Measurements from ENCODE around the gene NOVA2.

Gene NOVA2

DNA sequence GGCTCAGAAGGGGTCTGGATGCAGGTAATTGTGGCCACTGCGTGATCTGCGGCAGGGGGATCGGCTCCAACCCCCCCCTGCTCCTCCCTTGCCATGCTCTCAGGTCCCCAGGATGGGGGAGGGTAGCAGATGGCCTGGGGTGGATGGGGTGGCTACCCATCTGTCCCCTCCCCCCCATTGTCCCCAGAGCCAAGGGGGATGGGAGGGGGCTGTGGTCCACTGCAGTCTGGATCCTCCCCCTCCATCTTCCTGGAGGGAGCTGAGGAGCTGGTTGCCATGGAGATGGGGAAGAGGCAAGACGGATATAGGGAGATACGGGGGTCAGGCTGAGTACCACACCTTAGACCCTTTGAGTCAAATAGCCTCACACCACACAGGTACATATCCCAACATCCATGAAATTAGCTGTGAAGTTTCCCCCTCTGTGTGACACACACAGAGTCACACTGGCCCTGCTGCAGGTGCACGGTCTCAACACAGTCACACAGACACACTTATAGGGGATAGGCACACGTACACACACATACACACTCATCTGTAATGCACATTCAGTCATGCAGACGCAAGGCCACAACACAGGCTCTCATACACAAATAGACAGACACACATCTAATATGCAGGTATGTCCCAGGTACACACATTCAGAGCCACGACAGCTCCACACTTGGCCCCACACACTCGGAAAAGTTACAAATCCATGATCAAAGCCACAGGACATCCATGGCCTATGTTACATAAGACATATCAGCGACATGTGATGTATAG lies 1.8 kb upstream of the NOVA2 start:
- H3K27ac ChIP-seq (ENCODE audit: low read depth, low read length), result no peak overlapping the region

DNA sequence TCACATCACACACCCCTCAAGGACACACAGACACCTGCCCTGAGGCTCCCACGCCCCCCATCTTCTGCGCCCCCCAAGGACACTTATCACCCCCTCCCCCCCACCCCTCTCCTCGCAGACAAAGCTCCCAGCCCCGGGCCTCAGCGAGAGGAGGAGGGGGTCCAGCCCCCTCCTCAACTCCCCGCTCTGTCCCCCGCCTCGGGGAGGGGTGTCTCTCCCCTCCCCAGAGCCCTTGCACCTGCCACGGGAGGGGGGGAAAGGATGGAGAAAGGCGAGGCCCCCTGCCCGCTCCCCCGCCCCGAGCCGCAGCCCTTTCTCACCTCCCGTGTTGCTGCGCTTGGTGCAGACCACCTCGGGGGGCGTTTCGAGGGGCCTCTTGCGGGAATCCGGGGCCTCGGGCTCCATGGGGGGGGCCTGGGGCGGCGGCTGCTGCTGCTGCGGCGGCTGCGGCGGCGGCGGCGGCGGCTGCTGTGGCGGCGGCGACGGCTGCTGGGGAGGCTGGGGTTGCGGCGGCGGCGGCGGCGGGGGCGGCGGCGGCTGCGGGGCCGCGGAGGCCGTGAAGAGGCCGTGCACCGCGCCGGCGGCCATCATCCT lies 621 bp downstream of the NOVA2 start:
- Histone ChIP-seq H3K27me3 (ENCODE audit: insufficient read depth, low read length) (peaks cover 21% of the 10 kb centered on the region), H3K36me3 (ENCODE audit: insufficient read depth, low read length) (no peaks in the 10 kb centered on the region), H3K27ac (ENCODE audit: low read depth, low read length) (no peak overlapping the region), H3K4me1 (ENCODE audit: insufficient read depth, low read length) (peaks cover 4% of the 10 kb centered on the region; the same call in 1 of the 2 replicates), H3K4me3 (ENCODE audit: low read length) (peak overlapping the region; percentile 41), H3K9me3 (ENCODE audit: insufficient read depth, low read depth, low read length) (no peaks in the 10 kb centered on the region), H3K9ac (ENCODE audit: low read depth, low read length) (no peak overlapping the region)
- WGBS, result 4% methylated on average over 30 of the region's 54 CpGs

More for the DNA sequence above, 1.8 kb upstream of the NOVA2 start:
- Histone ChIP-seq H3K9me3 (ENCODE audit: insufficient read depth, low read depth, low read length) (no peaks in the 10 kb centered on the region), H3K36me3 (ENCODE audit: insufficient read depth, low read length) (no peaks in the 10 kb centered on the region), H3K27me3 (ENCODE audit: insufficient read depth, low read length) (peaks cover 21% of the 10 kb centered on the region), H3K4me3 (ENCODE audit: low read length) (no peak overlapping the region), H3K9ac (ENCODE audit: low read depth, low read length) (no peak overlapping the region), H3K4me1 (ENCODE audit: insufficient read depth, low read length) (peaks cover 4% of the 10 kb centered on the region; the same call in 1 of the 2 replicates)
- WGBS, result 83% methylated on average over 10 of the region's 11 CpGs

DNA sequence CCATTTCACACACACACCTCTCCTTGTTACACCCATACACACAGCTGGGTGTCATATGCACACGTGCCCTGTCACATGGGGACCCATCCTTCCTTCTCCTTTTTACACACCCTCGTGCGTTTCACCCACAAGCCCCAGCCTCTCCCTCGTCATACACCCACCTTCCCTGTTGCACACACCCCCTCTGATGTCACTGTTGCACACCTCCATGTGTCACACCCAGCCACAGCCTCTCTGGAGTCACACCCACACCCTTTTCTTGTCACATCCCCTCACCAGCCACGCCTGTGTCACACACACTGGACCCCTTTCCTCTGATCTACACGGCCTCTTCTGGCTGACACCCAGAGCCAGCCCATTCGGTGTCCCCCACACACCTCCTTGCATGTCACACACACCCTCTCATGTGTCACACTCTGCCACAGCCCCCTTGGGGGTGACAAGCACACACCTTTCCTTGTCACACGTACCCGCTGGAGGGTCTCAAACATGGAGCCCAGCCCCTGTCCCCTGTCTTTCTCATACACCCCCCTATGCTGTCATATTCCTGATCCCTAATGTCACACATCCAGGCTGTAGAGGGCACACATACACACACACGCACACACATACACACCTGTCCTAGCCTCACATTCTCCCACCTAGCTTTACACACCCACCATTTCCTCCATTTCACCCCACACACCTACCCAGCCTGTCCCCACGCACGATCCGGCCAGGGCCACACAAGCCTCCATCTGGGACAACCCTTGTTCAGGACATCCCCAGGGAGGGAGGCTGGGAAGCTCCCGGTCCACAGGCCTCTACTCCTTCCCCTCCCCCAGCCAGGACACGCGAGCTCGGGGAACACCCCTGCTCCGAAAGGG lies 1.4 kb downstream of the NOVA2 start:
- 47% methylated on average over 18 of the region's 18 CpGs for WGBS
- Histone ChIP-seq H3K4me1 (ENCODE audit: insufficient read depth, low read length) (peaks cover 4% of the 10 kb centered on the region; the same call in 1 of the 2 replicates), H3K4me3 (ENCODE audit: low read length) (peak overlapping the region; percentile 41)

DNA sequence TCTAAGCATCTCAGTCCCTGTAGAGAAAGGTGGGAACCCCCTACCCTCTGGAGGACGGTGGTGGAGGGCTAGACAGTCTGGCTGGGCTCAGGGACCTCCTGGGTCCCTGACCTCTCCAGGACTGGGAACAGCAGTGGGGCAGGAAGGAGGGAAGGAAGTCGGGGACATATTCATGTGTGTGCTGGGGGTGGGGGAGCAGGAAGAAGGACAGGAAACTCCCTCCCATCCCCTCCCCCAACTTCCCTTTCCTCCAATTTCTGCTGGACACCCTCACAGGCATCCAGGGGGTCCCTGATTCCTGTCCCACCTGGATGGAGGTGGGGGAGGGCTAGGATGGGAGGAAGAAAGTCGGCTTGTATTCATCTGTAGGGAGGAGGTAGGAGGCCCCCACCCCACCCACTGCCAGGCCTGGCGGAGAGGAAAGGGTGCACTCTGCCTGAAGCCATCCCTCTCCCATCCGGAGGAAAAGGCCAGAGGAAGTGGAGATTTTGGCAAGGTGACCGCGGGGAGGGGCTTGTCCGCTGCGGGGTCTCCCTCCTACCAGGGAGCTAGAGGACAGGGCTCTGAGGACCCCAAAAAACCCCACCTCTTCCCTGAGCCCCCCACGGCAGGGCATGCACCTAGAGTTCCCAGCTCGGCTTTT lies 2.3 kb downstream of the NOVA2 start:
- peaks cover 4% of the 10 kb centered on the region; the same call in 1 of the 2 replicates for H3K4me1 ChIP-seq (ENCODE audit: insufficient read depth, low read length)
- H3K27me3 ChIP-seq (ENCODE audit: insufficient read depth, low read length), result peaks cover 21% of the 10 kb centered on the region
- WGBS, result 36% methylated on average over 9 of the region's 11 CpGs

More for the DNA sequence above, 1.4 kb downstream of the NOVA2 start:
- no peak overlapping the region for H3K27ac ChIP-seq (ENCODE audit: low read depth, low read length)
- H3K9me3 ChIP-seq (ENCODE audit: insufficient read depth, low read depth, low read length), result no peaks in the 10 kb centered on the region
- no peak overlapping the region for H3K9ac ChIP-seq (ENCODE audit: low read depth, low read length)
- H3K27me3 ChIP-seq (ENCODE audit: insufficient read depth, low read length), result peaks cover 21% of the 10 kb centered on the region
- H3K36me3 ChIP-seq (ENCODE audit: insufficient read depth, low read length), result no peaks in the 10 kb centered on the region

DNA sequence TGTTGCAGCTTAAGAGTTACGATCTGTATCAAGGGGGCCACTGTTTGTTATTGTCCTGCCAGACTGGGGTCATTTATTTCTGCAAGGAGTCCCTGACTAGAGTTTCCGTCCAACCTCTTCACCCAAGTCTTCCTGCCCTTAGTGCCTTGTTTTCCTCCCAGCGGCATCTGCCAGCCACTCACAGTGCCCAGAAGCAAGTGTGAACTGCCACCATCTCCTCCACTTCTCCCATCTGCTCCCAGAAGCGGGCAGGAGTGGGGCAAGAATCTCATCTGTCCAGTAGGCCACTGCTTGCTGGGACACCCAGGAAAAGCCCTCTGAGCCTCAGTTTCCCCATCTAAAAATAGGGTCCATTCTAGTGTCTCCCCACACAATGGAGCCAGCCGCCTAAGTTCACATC lies 4.0 kb downstream of the NOVA2 start:
- Histone ChIP-seq H3K27me3 (ENCODE audit: insufficient read depth, low read length) (peaks cover 21% of the 10 kb centered on the region), H3K36me3 (ENCODE audit: insufficient read depth, low read length) (no peaks in the 10 kb centered on the region), H3K9me3 (ENCODE audit: insufficient read depth, low read depth, low read length) (no peaks in the 10 kb centered on the region), H3K9ac (ENCODE audit: low read depth, low read length) (no peak overlapping the region), H3K27ac (ENCODE audit: low read depth, low read length) (no peak overlapping the region), H3K4me1 (ENCODE audit: insufficient read depth, low read length) (peaks cover 4% of the 10 kb centered on the region; the same call in 1 of the 2 replicates), H3K4me3 (ENCODE audit: low read length) (no peak overlapping the region)
- 90% methylated on average over 5 of the region's 5 CpGs for WGBS

More for the DNA sequence above, 2.3 kb downstream of the NOVA2 start:
- Histone ChIP-seq H3K36me3 (ENCODE audit: insufficient read depth, low read length) (no peaks in the 10 kb centered on the region), H3K27ac (ENCODE audit: low read depth, low read length) (no peak overlapping the region), H3K9me3 (ENCODE audit: insufficient read depth, low read depth, low read length) (no peaks in the 10 kb centered on the region), H3K4me3 (ENCODE audit: low read length) (no peak overlapping the region), H3K9ac (ENCODE audit: low read depth, low read length) (no peak overlapping the region)

DNA sequence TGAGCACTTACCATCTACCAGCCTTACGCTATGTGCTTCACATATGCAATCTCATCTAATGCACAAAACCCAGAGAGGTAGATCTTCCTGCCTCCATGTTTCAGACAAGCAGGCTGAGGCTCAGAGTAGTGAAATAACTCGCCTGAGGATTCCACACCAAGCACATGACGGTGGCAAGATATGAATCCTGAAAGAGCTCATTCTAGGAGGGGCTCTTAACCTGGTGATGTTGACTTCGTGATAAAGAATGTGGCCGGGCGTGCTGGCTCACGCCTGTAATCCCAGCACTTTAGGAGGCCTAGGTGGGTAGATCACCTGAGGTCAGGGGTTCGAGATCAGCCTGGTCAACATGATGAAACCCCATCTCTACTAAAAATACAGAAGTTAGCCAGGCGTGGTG lies 5.0 kb downstream of the NOVA2 start:
- H3K27ac ChIP-seq (ENCODE audit: low read depth, low read length), result no peak overlapping the region
- 88% methylated on average over 9 of the region's 9 CpGs for WGBS
- H3K27me3 ChIP-seq (ENCODE audit: insufficient read depth, low read length), result peaks cover 17% of the 10 kb centered on the region
- no peaks in the 10 kb centered on the region for H3K9me3 ChIP-seq (ENCODE audit: insufficient read depth, low read depth, low read length)
- no peak overlapping the region for H3K4me3 ChIP-seq (ENCODE audit: low read length)
- peaks cover 4% of the 10 kb centered on the region; the same call in 1 of the 2 replicates for H3K4me1 ChIP-seq (ENCODE audit: insufficient read depth, low read length)
- H3K36me3 ChIP-seq (ENCODE audit: insufficient read depth, low read length), result no peaks in the 10 kb centered on the region
- H3K9ac ChIP-seq (ENCODE audit: low read depth, low read length), result no peak overlapping the region

DNA sequence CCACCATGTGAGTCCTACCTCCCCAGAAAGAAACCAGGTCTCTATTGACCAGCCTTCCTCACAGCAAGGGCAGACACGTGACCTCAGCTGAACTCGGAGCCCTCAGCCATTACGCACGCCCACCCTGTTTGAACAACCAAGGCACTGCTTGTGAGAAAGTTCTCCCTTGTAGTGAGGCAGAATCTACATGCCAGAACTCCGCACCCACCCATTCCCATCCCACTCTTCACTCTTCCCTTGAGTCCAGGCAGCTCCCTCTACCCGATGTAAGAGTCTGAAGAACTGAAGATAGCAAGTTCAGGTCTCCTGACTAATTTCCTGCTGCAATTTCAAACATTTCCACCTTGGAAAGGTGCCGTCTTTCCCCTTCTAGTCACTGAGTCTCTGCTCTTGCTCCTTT lies 6.4 kb downstream of the NOVA2 start:
- peaks cover 4% of the 10 kb centered on the region; the same call in 1 of the 2 replicates for H3K4me1 ChIP-seq (ENCODE audit: insufficient read depth, low read length)
- H3K27ac ChIP-seq (ENCODE audit: low read depth, low read length), result no peak overlapping the region
- peaks cover 9% of the 10 kb centered on the region for H3K27me3 ChIP-seq (ENCODE audit: insufficient read depth, low read length)
- no peaks in the 10 kb centered on the region for H3K36me3 ChIP-seq (ENCODE audit: insufficient read depth, low read length)
- no peaks in the 10 kb centered on the region for H3K9me3 ChIP-seq (ENCODE audit: insufficient read depth, low read depth, low read length)
- H3K9ac ChIP-seq (ENCODE audit: low read depth, low read length), result no peak overlapping the region
- 80% methylated on average over 7 of the region's 7 CpGs for WGBS
- no peak overlapping the region for H3K4me3 ChIP-seq (ENCODE audit: low read length)

- H3K4me3 ChIP-seq (ENCODE audit: low read length), result no peak overlapping the region
- no peak overlapping the region for H3K27ac ChIP-seq (ENCODE audit: low read depth, low read length)
- H3K9ac ChIP-seq (ENCODE audit: low read depth, low read length), result no peak overlapping the region
- H3K27me3 ChIP-seq (ENCODE audit: insufficient read depth, low read length), result no peaks in the 10 kb centered on the region
- H3K36me3 ChIP-seq (ENCODE audit: insufficient read depth, low read length), result no peaks in the 10 kb centered on the region; the same call in 1 of the 2 replicates
- H3K9me3 ChIP-seq (ENCODE audit: insufficient read depth, low read depth, low read length), result no peaks in the 10 kb centered on the region
- H3K4me1 ChIP-seq (ENCODE audit: insufficient read depth, low read length), result peaks cover 11% of the 10 kb centered on the region; the same call in 1 of the 2 replicates
- 90% methylated on average over 15 of the region's 15 CpGs for WGBS
Measured at GRCh38 chr19:45962021-45962420, 11.6 kb downstream of the NOVA2 start.

DNA sequence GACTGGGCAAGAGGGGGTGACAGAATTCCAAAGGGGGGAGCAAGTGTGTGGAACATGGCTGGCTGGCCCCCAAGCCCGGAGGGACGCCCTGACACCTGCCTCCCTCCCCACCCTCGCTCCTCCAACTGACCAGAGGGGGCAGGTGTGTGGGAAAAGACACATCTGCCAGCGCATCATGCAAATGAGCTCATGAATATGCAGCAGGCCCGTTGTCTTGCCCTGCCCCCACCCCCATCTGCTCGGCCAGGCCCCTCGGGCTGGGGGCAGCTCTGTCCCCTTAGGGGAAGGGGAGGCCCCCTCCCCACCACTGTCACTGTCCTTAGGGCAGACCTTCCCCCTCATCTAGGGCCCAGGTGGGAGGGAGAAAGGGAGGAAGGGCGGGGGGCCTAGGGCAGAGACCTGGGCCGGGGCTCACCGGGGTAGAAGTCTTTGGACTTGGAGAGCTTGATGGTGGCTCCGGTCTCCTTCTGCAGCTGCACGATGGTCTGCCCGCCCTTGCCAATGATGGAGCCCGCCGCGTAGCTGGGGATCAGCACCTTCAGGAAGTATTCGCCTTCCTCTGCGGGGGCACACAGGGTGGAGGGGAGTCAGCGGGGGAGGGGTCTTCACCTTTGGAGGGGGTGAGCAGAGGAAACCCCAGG lies 12.9 kb downstream of the NOVA2 start:
- Histone ChIP-seq H3K4me3 (ENCODE audit: low read length) (peak overlapping the region; percentile 32), H3K27ac (ENCODE audit: low read depth, low read length) (no peak overlapping the region), H3K27me3 (ENCODE audit: insufficient read depth, low read length) (no peaks in the 10 kb centered on the region), H3K9ac (ENCODE audit: low read depth, low read length) (no peak overlapping the region), H3K9me3 (ENCODE audit: insufficient read depth, low read depth, low read length) (no peaks in the 10 kb centered on the region), H3K36me3 (ENCODE audit: insufficient read depth, low read length) (no peaks in the 10 kb centered on the region; the same call in 1 of the 2 replicates), H3K4me1 (ENCODE audit: insufficient read depth, low read length) (peaks cover 14% of the 10 kb centered on the region; the same call in 1 of the 2 replicates)
- WGBS, result 33% methylated on average over 18 of the region's 19 CpGs

GRCh38 chr19:45959517-45960025 lies 14.1 kb downstream of the NOVA2 start:
- no peak overlapping the region for H3K27ac ChIP-seq (ENCODE audit: low read depth, low read length)
- H3K27me3 ChIP-seq (ENCODE audit: insufficient read depth, low read length), result no peaks in the 10 kb centered on the region
- H3K4me1 ChIP-seq (ENCODE audit: insufficient read depth, low read length), result peaks cover 14% of the 10 kb centered on the region; the same call in 1 of the 2 replicates
- WGBS, result 81% methylated on average over 8 of the region's 8 CpGs
- no peaks in the 10 kb centered on the region for H3K9me3 ChIP-seq (ENCODE audit: insufficient read depth, low read depth, low read length)
- no peak overlapping the region for H3K4me3 ChIP-seq (ENCODE audit: low read length)
- no peaks in the 10 kb centered on the region; the same call in 1 of the 2 replicates for H3K36me3 ChIP-seq (ENCODE audit: insufficient read depth, low read length)
- no peak overlapping the region for H3K9ac ChIP-seq (ENCODE audit: low read depth, low read length)
